Measurements from ENCODE around the gene PTPRD. TPM values are rescaled to one million over a fixed set of nuclear protein-coding genes. Genes with fewer than 3 reads are reported as not detected.

Gene PTPRD
- total RNA-seq, 1 experiment from 2014 or later = not detected

DNA sequence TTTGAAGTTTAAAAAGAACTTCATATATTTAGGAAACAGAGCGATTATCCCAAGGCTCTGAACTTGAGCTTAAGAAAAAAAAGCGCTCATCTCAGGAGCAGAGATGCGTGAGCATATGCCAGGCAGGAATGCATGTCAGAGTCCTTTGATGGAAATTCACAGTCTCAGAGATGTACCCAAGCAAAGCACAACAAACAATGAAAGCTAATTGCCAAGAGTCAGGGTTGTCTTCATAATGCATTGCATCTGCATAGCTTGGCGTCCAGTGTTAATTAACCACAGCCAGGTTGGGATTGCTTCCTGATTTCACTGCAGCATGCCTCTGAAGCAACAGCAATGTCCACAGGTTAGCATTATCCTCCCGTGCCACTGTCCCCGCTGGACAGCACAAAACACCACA is 1906.3 kb downstream of the PTPRD start:
- no peaks in the 10 kb centered on the region for H3K36me3 ChIP-seq (ENCODE audit: insufficient read depth, low read length, poor library complexity, severe bottlenecking)
- no peaks in the 10 kb centered on the region for H3K9me3 ChIP-seq (ENCODE audit: low read depth, low read length, poor library complexity, severe bottlenecking)
- ChIA-PET CTCF (no interaction called here), POLR2A (ENCODE audit: low non-redundant PET) (interaction anchor here (0.6 kb wide), 1 partner anchor 10 kb away, joined by 3 read pairs; no protein-coding TSS in a partner anchor)
- no peak overlapping the region for H3K27ac ChIP-seq (ENCODE audit: low read depth, low read length, poor library complexity, severe bottlenecking)
- no peak for DNase-seq (ENCODE audit: low spot score)
- intact Hi-C loops (cut with micrococcal nuclease; ENCODE audit: unreplicated experiment) = no loop called here
- H3K4me1 ChIP-seq (ENCODE audit: insufficient read depth, low read length, poor library complexity, severe bottlenecking) = no peaks in the 10 kb centered on the region
- BruUV-seq (replicated peaks) = no TSS peak
- H3K4me3 ChIP-seq (ENCODE audit: low read depth, low read length, poor library complexity, severe bottlenecking) = no peak overlapping the region
- TF ChIP-seq, protein P1, sequence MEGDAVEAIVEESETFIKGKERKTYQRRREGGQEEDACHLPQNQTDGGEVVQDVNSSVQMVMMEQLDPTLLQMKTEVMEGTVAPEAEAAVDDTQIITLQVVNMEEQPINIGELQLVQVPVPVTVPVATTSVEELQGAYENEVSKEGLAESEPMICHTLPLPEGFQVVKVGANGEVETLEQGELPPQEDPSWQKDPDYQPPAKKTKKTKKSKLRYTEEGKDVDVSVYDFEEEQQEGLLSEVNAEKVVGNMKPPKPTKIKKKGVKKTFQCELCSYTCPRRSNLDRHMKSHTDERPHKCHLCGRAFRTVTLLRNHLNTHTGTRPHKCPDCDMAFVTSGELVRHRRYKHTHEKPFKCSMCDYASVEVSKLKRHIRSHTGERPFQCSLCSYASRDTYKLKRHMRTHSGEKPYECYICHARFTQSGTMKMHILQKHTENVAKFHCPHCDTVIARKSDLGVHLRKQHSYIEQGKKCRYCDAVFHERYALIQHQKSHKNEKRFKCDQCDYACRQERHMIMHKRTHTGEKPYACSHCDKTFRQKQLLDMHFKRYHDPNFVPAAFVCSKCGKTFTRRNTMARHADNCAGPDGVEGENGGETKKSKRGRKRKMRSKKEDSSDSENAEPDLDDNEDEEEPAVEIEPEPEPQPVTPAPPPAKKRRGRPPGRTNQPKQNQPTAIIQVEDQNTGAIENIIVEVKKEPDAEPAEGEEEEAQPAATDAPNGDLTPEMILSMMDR (conservative IDR thresholded peaks at IDR 0.05; ENCODE audit: low read depth, low read length) = no peak
- no peak for TF ChIP-seq EZH2 (IDR thresholded peaks at IDR 0.05; ENCODE audit: borderline replicate concordance, low read depth, low read length, poor library complexity, severe bottlenecking)
- H3K27me3 ChIP-seq (replicated peaks; ENCODE audit: insufficient read depth, low read depth, low read length, poor library complexity) = peaks cover 50% of the 10 kb centered on the region

DNA sequence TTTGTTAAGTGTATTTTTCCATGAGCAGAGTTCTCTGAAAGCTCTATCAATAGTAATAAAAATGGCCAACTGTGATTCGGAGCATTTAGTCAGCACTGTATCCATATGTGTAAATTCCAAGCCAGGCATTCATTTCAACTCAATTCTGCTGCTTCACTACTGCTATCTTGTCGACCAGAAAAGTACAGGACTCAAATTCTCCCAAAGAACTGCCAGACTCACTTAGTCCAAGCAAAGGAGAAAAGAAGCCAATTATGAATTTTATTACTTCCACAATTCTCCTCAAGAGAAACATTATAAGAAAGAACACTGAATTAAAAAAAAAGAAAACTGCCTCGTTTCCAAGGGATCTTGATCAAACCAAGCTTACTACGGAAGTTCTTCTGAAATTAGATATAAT is 1906.9 kb downstream of the PTPRD start:
- TF ChIP-seq, protein P1 (conservative IDR thresholded peaks at IDR 0.05; ENCODE audit: low read depth, low read length) = no peak
- no peak for TF ChIP-seq EZH2 (IDR thresholded peaks at IDR 0.05; ENCODE audit: borderline replicate concordance, low read depth, low read length, poor library complexity, severe bottlenecking)
- Histone ChIP-seq H3K9me3 (ENCODE audit: low read depth, low read length, poor library complexity, severe bottlenecking) (no peaks in the 10 kb centered on the region), H3K27ac (ENCODE audit: low read depth, low read length, poor library complexity, severe bottlenecking) (no peak overlapping the region), H3K27me3 (replicated peaks; ENCODE audit: insufficient read depth, low read depth, low read length, poor library complexity) (peaks cover 50% of the 10 kb centered on the region), H3K36me3 (ENCODE audit: insufficient read depth, low read length, poor library complexity, severe bottlenecking) (no peaks in the 10 kb centered on the region), H3K4me3 (ENCODE audit: low read depth, low read length, poor library complexity, severe bottlenecking) (no peak overlapping the region), H3K4me1 (ENCODE audit: insufficient read depth, low read length, poor library complexity, severe bottlenecking) (no peaks in the 10 kb centered on the region)
- CTCF ChIA-PET = no interaction called here
- intact Hi-C loops (cut with micrococcal nuclease; ENCODE audit: unreplicated experiment) = no loop called here
- no TSS peak for BruUV-seq (replicated peaks)
- POLR2A ChIA-PET (ENCODE audit: low non-redundant PET) = no interaction called here
- DNase-seq (ENCODE audit: low spot score) = no peak

DNA sequence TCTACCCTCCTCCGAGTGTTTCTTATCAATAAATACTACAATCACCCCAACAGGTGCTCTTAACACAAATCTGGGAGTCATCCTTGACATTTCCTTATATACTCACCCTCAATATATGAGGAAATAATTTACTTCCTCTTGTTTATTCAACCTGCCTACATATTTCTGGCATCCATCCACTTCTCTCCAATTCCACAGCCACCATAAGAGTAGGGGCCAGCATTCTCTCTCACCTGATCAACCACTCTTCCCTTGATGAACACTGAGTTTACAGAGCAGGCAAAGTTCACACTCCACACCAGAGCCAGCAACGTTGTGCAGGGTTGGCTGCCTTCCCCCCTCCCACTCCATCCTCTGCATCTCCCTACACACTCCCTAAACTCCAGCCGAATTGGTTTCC is 1908.9 kb downstream of the PTPRD start:
- CTCF ChIA-PET = no interaction called here
- intact Hi-C loops (cut with micrococcal nuclease; ENCODE audit: unreplicated experiment) = no loop called here

More for the DNA sequence above, 1908.9 kb downstream of the PTPRD start:
- H3K4me3 ChIP-seq (ENCODE audit: low read depth, low read length, poor library complexity, severe bottlenecking) = no peak overlapping the region
- POLR2A ChIA-PET (ENCODE audit: low non-redundant PET) = no interaction called here
- BruUV-seq (replicated peaks) = no TSS peak
- no peaks in the 10 kb centered on the region for H3K4me1 ChIP-seq (ENCODE audit: insufficient read depth, low read length, poor library complexity, severe bottlenecking)
- no peaks in the 10 kb centered on the region for H3K9me3 ChIP-seq (ENCODE audit: low read depth, low read length, poor library complexity, severe bottlenecking)
- no peak for DNase-seq (ENCODE audit: low spot score)
- H3K27ac ChIP-seq (ENCODE audit: low read depth, low read length, poor library complexity, severe bottlenecking) = no peak overlapping the region
- peaks cover 50% of the 10 kb centered on the region for H3K27me3 ChIP-seq (replicated peaks; ENCODE audit: insufficient read depth, low read depth, low read length, poor library complexity)
- H3K36me3 ChIP-seq (ENCODE audit: insufficient read depth, low read length, poor library complexity, severe bottlenecking) = no peaks in the 10 kb centered on the region
- TF ChIP-seq, protein P1 (conservative IDR thresholded peaks at IDR 0.05; ENCODE audit: low read depth, low read length) = no peak
- no peak for TF ChIP-seq EZH2 (IDR thresholded peaks at IDR 0.05; ENCODE audit: borderline replicate concordance, low read depth, low read length, poor library complexity, severe bottlenecking)
